GM06990 (cell line): ENCODE measurements around the gene RBM15B.

Source experiments
- DNase-seq: peaks from one replicate; pipeline ENCODE4 v3.0.0-alpha.2; 2011; ENCODE audit not compliant: insufficient read length; ENCODE audit errors: extremely low read depth
- H3K27me3 ChIP-seq: replicated peaks from 2 replicates; pipeline ENCODE4 v1.6.0; 2011; ENCODE audit warnings: low read length; ENCODE audit not compliant: control insufficient read depth, insufficient read depth
- H3K36me3 ChIP-seq: 2 replicates; pipeline ENCODE4 v1.5.1; 2011; ENCODE audit warnings: low read length; ENCODE audit not compliant: control insufficient read depth, insufficient read depth
- H3K4me3 ChIP-seq: replicated peaks from 2 replicates; pipeline ENCODE4 v1.5.1; 2011; ENCODE audit warnings: low read depth, mild to moderate bottlenecking, control low read depth, low read length
- TF ChIP-seq, protein P1 (sequence below): IDR thresholded peaks from 2 replicates; pipeline ENCODE4 v1.5.1; 2011; ENCODE audit warnings: low read length, control low read depth, mild to moderate bottlenecking, inconsistent platforms; ENCODE audit not compliant: insufficient read depth, poor library complexity, severe bottlenecking

RBM15B gene

GRCh38 chr3:51374456-51374855, 16.6 kb upstream of the RBM15B start:
- H3K4me3 ChIP-seq = no peak overlapping the region
- TF ChIP-seq, protein P1, sequence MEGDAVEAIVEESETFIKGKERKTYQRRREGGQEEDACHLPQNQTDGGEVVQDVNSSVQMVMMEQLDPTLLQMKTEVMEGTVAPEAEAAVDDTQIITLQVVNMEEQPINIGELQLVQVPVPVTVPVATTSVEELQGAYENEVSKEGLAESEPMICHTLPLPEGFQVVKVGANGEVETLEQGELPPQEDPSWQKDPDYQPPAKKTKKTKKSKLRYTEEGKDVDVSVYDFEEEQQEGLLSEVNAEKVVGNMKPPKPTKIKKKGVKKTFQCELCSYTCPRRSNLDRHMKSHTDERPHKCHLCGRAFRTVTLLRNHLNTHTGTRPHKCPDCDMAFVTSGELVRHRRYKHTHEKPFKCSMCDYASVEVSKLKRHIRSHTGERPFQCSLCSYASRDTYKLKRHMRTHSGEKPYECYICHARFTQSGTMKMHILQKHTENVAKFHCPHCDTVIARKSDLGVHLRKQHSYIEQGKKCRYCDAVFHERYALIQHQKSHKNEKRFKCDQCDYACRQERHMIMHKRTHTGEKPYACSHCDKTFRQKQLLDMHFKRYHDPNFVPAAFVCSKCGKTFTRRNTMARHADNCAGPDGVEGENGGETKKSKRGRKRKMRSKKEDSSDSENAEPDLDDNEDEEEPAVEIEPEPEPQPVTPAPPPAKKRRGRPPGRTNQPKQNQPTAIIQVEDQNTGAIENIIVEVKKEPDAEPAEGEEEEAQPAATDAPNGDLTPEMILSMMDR = no peak
- peaks cover 1% of the 10 kb centered on the region for H3K27me3 ChIP-seq
- H3K36me3 ChIP-seq = no peaks in the 10 kb centered on the region
- no peak for DNase-seq

DNA sequence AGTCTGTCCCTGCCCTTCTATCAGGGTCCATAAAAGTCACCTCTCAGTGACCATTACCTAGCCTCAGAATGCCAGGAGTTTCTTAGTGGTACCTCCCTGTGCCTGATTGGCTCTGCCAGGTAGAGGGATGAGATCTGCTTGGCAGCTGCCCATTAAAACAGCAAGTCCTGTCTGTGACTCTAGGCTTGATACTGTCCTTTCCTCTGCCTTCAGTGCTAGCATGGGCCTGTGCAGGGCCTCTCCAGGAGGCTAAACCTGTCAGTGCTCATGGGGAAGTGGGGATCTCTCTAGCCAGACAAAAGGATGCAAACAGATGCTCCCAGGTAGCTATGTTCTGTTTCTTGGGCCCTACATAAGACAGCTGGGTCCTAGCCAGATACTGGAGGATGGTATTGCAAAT, 15.9 kb upstream of the RBM15B start:
- TF ChIP-seq, protein P1 = no peak
- Histone ChIP-seq H3K27me3 (peaks cover 1% of the 10 kb centered on the region), H3K36me3 (no peaks in the 10 kb centered on the region), H3K4me3 (no peak overlapping the region)
- no peak for DNase-seq

- Histone ChIP-seq H3K4me3 (no peak overlapping the region), H3K36me3 (no peaks in the 10 kb centered on the region), H3K27me3 (peaks cover 1% of the 10 kb centered on the region)
- no peak for DNase-seq
- TF ChIP-seq, protein P1 = no peak
Measured at GRCh38 chr3:51375571-51375970, 15.5 kb upstream of the RBM15B start.

GRCh38 chr3:51378065-51378464, 13.0 kb upstream of the RBM15B start:
- TF ChIP-seq, protein P1 = no peak
- no peak for DNase-seq
- no peak overlapping the region for H3K4me3 ChIP-seq

DNA sequence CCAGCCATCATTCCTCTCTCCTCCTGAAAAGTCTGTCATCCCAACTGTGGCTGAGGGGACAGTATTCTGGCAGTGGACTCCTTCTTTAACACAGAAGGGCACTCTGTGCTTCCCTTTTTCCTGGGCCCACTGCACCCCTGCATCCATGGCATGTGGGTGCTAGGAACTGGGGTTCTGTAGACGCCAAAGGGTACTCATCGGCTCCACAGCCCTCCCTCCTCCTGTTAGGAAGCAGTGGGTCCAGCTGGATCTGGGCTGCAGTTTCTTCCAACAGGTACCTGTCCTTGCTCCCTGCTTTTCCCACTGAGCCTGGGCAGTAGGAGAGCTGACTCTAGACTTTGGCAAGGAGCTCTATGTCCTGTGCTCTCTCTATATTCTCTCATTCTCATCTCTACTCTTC, 12.4 kb upstream of the RBM15B start:
- TF ChIP-seq, protein P1 = no peak
- Histone ChIP-seq H3K4me3 (no peak overlapping the region), H3K27me3 (peaks cover 1% of the 10 kb centered on the region), H3K36me3 (no peaks in the 10 kb centered on the region)
- DNase-seq = no peak

More at GRCh38 chr3:51378065-51378464, 13.0 kb upstream of the RBM15B start:
- H3K27me3 ChIP-seq = peaks cover 1% of the 10 kb centered on the region
- no peaks in the 10 kb centered on the region for H3K36me3 ChIP-seq

DNA sequence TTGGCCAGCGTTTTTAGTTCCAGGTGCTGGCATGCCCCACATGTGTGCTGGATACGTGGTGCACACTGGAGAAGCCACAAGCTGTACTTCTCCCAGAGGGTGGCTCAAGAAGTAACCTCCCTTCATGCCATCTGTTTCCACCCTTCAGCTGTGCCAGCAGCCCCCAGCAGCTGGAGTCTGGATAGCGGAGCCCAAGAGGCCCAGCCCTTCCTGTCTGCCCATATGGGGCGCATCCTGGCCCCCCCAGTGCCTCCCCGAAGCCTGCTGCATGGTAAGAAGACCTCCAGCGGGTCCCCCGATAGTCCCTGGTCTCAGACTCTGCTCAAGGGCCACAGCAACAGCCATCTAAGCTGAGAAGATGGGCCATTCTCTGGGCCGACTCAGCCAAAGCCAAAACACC, 11.8 kb upstream of the RBM15B start:
- Histone ChIP-seq H3K36me3 (no peaks in the 10 kb centered on the region), H3K4me3 (no peak overlapping the region), H3K27me3 (no peaks in the 10 kb centered on the region; the same call in 1 of the 2 replicates)
- TF ChIP-seq, protein P1 = no peak
- no peak for DNase-seq
